ENCODE measurements around the gene VIL1.

VIL1 gene

GRCh38 chr2:218389333-218390150, 29.4 kb upstream of the VIL1 start:
- no peak for TF ChIP-seq CTCF (conservative IDR thresholded peaks at IDR 0.05; ENCODE audit: low read length)
- no peak for DNase-seq (ENCODE audit: low read depth)
- H3K4me3 ChIP-seq (ENCODE audit: low read length) = no peak overlapping the region

- no peak for DNase-seq (ENCODE audit: low read depth)
- no peak overlapping the region for H3K4me3 ChIP-seq (ENCODE audit: low read length)
- no peak for TF ChIP-seq CTCF (conservative IDR thresholded peaks at IDR 0.05; ENCODE audit: low read length)
These were observed 27.7 kb upstream of the VIL1 start for GRCh38 chr2:218391202-218391601.

GRCh38 chr2:218392459-218392858, 26.5 kb upstream of the VIL1 start:
- no peak for TF ChIP-seq CTCF (conservative IDR thresholded peaks at IDR 0.05; ENCODE audit: low read length)
- no peak overlapping the region for H3K4me3 ChIP-seq (ENCODE audit: low read length)
- no peak for DNase-seq (ENCODE audit: low read depth)

- no peak for DNase-seq (ENCODE audit: low read depth)
- TF ChIP-seq CTCF (conservative IDR thresholded peaks at IDR 0.05; ENCODE audit: low read length) = no peak
- no peak overlapping the region for H3K4me3 ChIP-seq (ENCODE audit: low read length)
These were observed 25.9 kb upstream of the VIL1 start for GRCh38 chr2:218392891-218393462.

- no peak for TF ChIP-seq CTCF (conservative IDR thresholded peaks at IDR 0.05; ENCODE audit: low read length)
- no peak overlapping the region for H3K4me3 ChIP-seq (ENCODE audit: low read length)
- DNase-seq (ENCODE audit: low read depth) = no peak
These were observed 25.1 kb upstream of the VIL1 start for GRCh38 chr2:218393750-218394290.

GRCh38 chr2:218394298-218395089, 24.4 kb upstream of the VIL1 start:
- no peak for TF ChIP-seq CTCF (conservative IDR thresholded peaks at IDR 0.05; ENCODE audit: low read length)
- DNase-seq (ENCODE audit: low read depth) = no peak
- no peak overlapping the region for H3K4me3 ChIP-seq (ENCODE audit: low read length)
